NOMO-1 treated with DMSO at 0.1 percent for 48 hours (cell line): ENCODE measurements around the gene MYO5A.
"Not testable (repeated sequence)": the region's sequence is repeated elsewhere in the genome, so short reads cannot be mapped to it uniquely, and the experiment has no call there.

Source experiments
- DNase-seq: peaks from one replicate; lab custom pipeline; 2025; ENCODE audit not compliant: unreplicated experiment; lab: John Stamatoyannopoulos, UW

The MYO5A gene

GRCh38 chr15:52424856-52425431, 103.7 kb downstream of the MYO5A start:
- DNase-seq: no peak

- no peak for DNase-seq
Observed at GRCh38 chr15:52423852-52424251, 104.8 kb downstream of the MYO5A start.

- no peak for DNase-seq
Observed at GRCh38 chr15:52422001-52422400, 106.7 kb downstream of the MYO5A start.

DNA sequence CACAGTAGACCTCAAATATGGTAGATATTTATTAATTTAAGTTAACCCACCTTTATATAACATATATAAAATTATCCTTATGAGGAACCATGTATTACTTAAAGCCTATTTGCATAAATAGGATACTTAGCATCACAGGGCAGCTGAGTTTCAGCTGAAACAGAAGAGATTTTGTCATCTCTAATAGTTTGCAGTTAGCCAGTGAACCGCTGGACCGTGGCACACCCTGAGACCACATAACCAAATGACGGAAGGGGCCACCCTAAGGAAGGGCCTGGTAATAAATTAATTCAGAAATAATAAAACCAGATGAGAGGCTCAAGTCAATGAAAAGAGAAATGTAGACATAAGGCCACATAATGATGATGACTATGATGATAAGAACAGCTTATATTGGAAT, 107.7 kb downstream of the MYO5A start:
- no peak for DNase-seq

DNA sequence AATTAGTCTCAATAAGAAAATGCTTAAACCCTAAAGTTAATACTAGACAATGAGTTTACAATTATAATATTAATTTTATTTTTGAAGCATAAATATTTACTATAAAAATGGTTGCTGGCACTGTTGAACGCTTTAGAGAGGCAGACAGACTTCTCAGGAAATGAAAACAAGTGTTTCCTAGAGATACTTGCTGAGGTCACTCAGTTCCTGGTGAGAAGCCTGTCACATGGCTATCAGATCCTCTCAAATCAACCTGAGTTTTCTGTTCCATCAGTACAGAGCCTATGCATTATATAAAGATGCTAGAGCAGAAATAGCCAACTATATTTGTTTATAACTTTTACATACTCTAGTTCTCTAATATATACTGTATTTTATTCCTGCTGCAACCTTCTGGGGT, 109.2 kb downstream of the MYO5A start:
- DNase-seq: no peak

DNA sequence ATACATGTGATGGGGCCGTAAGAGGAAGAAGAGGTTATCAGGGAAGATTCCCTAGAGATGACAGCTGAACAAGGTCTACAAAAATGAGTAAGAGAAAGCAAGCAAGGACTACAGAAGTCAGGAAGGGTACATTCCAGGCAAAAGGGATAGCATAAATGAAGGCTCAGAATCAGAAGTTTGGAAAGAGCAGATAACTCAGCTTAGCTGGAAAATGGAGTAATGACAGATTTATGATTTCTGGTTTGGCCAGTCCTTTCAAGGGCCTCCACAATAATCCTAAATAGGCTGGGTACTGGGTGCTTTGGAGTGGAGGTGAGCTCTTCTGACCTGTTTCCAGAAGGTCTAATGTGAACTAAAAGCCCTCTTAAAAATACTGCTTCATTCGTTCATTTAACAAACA, 110.7 kb downstream of the MYO5A start:
- DNase-seq: no peak

DNA sequence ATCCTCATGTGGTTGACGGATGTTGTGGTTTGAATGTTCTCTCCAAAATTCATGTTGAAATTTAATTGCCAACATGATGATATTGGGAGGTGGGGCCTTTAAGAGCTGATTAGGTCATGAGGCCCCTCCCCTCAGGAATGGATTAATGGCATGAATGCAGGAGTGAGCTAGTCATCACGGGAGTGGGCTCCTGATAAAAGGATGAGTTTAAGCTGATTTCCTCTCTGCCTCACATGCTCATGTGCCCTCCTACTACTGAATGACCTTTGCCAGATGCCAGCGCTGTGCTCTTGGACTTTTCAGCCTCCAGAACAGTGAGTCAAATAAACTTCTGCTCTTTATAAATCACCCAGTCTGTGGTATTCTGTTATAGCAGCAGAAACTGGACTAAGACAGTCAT, 111.2 kb downstream of the MYO5A start:
- no peak for DNase-seq

DNA sequence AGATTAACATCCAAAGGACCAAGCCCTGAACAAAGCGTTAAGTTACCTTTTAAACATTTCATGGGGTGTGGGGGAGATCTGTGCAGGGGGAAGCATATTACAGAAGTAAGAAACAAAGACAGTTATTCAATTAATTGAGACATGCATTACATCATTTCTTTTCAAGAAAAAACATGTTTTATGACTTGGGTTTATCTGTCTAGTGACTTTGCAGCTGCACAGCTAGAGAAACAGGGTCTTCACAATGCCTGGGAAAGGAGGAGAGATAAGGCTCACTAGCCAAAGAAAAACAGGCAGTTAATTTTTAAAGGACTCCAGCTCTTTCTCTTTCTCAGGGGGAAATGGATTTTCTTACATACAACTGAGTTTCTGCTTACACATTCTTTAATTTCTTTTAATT, 112.1 kb downstream of the MYO5A start:
- DNase-seq: not testable (repeated sequence)

DNA sequence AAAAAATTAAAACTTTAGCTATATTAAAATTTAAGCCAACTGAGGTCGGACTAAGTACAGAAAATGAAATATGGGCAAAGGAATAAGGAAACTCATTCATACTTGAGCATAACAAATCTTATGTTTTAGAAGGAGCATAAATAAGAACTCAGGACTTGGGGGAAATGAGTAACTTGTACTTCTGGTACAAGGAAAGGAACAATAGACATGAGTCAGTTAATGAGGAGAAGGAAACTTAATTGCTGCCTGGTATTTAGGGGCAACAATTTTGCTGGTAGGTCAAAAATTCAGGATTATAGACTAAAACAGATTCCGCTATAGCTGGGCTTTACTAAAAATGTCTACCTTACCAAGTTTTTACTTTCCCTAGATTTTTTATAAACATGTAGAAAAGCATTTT, 113.1 kb downstream of the MYO5A start:
- DNase-seq: no peak

DNA sequence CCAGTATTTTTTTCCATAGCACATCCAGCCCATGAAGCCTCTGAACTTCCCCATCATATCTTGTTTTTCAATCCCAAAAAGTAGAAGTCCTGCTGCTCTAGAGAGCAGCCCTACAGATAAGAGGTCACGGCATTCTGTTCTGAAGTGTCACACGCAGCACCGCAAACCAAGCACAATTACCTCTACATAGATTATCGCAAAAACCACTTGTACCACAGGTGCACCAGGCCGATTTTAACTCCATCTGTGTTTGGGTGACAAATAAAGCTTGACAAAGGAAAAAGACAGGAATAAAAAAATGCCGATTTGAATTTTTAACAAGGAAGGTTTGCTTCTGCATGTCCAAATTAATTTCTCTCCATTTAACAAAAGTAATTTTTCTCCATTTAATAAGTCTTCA, 113.7 kb downstream of the MYO5A start:
- DNase-seq: no peak

- no peak for DNase-seq
Observed at GRCh38 chr15:52408823-52409222, 119.9 kb downstream of the MYO5A start.

- DNase-seq: no peak
Observed at GRCh38 chr15:52407374-52407773, 121.3 kb downstream of the MYO5A start.

GRCh38 chr15:52406601-52407000, 122.1 kb downstream of the MYO5A start:
- DNase-seq: no peak

- no peak for DNase-seq
Observed at GRCh38 chr15:52405856-52406255, 122.8 kb downstream of the MYO5A start.

DNA sequence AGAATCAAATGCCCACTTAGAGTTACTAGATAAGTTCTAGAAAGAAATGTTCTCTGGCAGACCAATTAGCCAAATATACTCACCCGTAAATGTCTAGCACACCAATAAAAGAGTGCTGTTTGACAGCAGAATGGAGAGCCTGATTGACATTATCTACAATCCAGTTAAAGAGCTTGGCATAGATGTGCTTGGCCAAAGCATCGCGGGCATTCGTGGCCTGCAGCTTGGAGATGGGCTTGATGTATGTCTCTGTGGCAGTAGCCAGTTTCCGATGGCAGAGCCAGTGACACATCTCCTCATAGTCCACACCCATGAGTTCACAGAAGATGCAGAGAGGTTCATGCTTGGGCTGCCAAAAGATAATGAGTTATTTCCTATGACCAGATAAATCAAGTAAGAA, 131.6 kb downstream of the MYO5A start:
- no peak for DNase-seq

DNA sequence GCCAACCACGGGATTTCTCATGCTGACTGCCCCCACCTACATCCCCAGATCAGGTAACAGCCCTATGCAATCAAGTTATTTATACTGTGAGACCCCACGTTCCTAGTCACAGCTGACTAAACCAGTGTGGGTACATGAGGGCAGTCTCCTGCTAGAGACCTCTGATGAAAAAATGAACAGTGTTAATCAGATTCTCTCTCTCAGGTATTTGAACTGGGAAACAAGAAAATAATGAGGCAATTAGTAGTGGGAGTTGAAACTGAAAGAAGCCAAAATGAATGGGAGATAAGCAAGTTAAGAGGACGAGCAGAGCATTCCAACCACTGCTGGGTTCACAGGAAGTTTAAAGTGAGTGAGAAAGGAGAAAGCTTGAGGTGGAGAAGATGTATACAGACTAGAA, 134.6 kb downstream of the MYO5A start:
- DNase-seq: no peak

GRCh38 chr15:52392008-52392687, 136.5 kb downstream of the MYO5A start:
- no peak for DNase-seq

DNA sequence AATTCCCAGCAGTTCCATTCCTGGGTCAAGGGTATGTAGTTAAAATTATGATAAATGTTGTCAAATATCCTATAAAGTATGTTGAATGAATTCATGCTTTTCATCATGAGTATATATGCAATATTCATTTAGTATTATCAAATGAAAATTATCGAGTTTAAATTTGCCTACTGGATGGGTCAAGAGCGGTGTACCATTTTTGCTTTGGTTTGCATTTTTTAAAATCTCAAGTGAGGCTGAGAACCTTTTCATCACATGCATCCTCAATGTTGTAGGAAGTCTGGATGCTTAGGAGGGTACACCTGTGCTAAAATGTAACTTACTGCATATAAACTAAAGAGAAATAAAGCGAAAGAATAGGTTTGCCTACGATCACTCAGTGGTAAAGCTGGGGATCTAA, 137.6 kb downstream of the MYO5A start:
- DNase-seq: no peak

DNA sequence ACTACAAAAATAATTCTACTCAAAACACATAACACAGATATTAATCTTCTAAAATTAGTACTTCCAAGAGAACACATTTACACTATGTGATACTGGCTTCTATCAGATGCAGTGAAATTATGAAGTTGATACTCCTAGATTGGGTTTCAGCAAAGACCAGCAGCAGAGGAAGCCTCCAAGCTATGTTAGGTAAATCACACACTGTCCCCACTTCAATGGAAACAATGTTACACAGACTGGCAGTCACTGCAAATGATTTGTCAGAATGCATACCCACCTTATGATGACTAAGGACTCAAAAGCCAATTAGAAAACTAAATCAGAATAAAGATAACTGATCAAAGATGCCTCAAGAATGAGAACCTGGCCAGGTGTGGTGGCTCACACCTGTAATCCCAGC, 143.0 kb downstream of the MYO5A start:
- no peak for DNase-seq

DNA sequence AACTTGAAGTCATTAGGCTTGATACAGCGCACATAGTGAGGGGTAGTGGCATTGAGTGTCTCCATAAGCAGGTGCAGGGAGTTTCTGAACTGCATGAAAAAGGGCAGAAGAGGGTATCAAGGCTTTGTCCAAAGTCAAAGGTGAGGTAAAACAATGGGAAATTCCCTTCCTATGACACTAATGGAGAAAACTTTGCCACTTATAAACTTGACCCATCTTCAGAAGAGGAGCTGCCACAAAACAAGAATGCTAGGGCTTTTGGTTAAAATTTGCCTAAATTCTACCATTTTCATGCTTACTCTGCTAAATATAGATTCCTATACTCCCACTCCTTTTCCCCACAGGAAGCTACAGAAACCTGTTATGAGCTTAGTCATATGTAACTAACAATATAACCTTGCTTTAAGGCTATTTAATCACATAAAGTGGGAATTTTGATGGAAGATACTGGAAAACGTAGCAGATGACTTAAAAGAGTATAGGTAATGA, 145.5 kb downstream of the MYO5A start:
- DNase-seq: no peak

DNA sequence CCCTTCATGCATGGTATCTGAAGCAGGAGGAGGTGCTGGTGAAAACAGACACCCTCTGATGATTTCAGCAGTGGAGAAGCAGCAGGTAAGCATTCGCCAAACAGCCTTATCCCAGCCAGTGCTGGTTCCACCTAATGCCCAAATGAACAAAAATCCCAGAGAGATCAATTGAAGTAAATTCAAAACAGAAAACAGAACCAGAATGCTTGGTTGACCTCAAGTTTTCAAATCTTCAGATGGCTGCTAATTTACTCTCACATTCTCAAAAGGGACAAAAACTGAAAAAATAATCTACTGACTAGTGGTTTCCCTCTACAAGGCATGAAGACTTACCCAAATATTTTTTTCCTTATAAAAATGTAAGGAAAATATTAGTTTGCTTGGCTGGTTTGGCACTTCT, 146.0 kb downstream of the MYO5A start:
- DNase-seq: no peak

DNA sequence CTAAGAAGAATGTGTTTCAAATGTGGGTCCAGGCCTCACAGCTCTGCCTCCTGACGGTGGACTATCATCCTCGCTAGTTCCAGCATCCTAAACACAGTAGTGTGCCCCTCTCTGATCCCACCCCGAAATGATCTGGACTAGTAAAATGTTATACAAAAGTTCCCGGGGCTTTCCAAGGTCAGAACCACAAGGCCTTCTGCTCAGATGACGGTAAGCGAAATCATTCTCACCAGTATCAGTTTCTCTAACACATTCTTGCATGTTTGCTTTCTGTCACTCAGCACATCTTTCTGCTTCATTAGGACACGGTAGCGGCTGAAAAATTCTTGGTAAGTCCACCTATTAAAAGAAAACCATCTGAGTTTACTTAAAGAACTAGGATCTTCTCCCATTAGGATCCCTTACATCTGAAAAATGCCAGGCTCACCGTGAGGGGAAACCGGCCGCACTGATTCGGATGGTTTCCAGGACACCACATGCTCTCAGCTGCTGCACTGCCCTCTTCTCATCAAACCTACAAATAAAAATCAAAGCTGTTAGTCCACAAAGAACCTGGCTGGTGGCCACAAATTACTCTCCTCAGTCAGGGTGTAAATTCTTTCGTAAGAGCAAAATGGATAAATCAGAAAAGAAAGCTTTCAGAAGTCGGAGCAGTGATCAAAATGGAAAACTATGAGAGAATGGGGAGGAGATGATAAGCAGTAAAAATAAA, 149.1 kb downstream of the MYO5A start:
- DNase-seq: no peak
